K562 (cell line): ENCODE measurements around the gene PALLD.

Source experiments
- CLOCK ChIP-seq: fragments of 250-450 bp; sonication (Bioruptor Pico); IDR thresholded peaks from 2 replicates; pipeline ENCODE4 v1.4.0; 2020; ENCODE audit warnings: mild to moderate bottlenecking, moderate library complexity, borderline replicate concordance
- CTCF ChIP-seq, 3 experiments: IDR thresholded peaks in 2 of 3; conservative IDR thresholded peaks in 1 of 3; 2 replicates each; pipeline ENCODE4 v1.5.1; 2011 to 2012; ENCODE audit warnings: low read length in 3 of 3, mild to moderate bottlenecking in 3 of 3, control low read depth in 2 of 3, improper control_type of control experiment in 1 of 3, inconsistent platforms in 1 of 3, low read depth in 1 of 3, mixed read lengths in 1 of 3, moderate library complexity in 1 of 3; ENCODE audit not compliant: insufficient read depth in 2 of 3
- HOMEZ ChIP-seq: fragments of 250-450 bp; sonication (Bioruptor Pico); IDR thresholded peaks from 2 replicates; pipeline ENCODE4 v1.4.0; 2020; ENCODE audit warnings: mild to moderate bottlenecking, moderate library complexity
- NCOA6 ChIP-seq: fragments of 450-650 bp; IDR thresholded peaks from 2 replicates; pipeline ENCODE4 v1.6.1; 2017; ENCODE audit warnings: mild to moderate bottlenecking
- SPI1 ChIP-seq: IDR thresholded peaks from 2 replicates; pipeline ENCODE4 v1.6.1; 2011; ENCODE audit warnings: low read depth, low read length, control low read depth, borderline replicate concordance
- STAT5A ChIP-seq: IDR thresholded peaks from 2 replicates; pipeline ENCODE4 v1.6.1; 2012; ENCODE audit warnings: low read length, inconsistent platforms, borderline replicate concordance

- TF ChIP-seq CTCF (IDR thresholded peaks at IDR 0.05 in 2 of 3, conservative IDR thresholded peaks at IDR 0.05 in 1 of 3; ENCODE audit: insufficient read depth in 2 of 3, low read depth in 1 of 3, low read length in 3 of 3) (no peak), STAT5A (no peak), SPI1 (no peak), HOMEZ (CRISPR knock-in tag) (no peak), NCOA6 (no peak), CLOCK (no peak)
These were observed 367.1 kb downstream of the PALLD start for GRCh38 chr4:168863719-168864647.
